Large intestine (tissue), 3 donors: ENCODE data around the gene PRTN3. TPM values are rescaled to one million over a fixed set of nuclear protein-coding genes. Genes with fewer than 3 reads are reported as not detected.

Experiments used
- DNase-seq, 2 donors: peaks; one replicate each; pipeline versions ENCODE4 v3.0.0 to v3.0.0-alpha.2; 2013
- H3K27ac ChIP-seq: one replicate; pipeline ENCODE4 v1.5.1; 2013; ENCODE audit warnings: low read length
- H3K27me3 ChIP-seq: 2 replicates; pipeline ENCODE4 v1.6.1; 2013; ENCODE audit warnings: low read length; ENCODE audit not compliant: control insufficient read depth, insufficient read depth
- H3K36me3 ChIP-seq: 2 replicates; pipeline ENCODE4 v1.6.1; 2013; ENCODE audit warnings: low read length; ENCODE audit not compliant: control insufficient read depth, insufficient read depth
- H3K4me1 ChIP-seq: one replicate; pipeline ENCODE4 v1.6.1; 2013; ENCODE audit warnings: low read length; ENCODE audit not compliant: control insufficient read depth, insufficient read depth
- H3K4me3 ChIP-seq: one replicate; pipeline ENCODE4 v1.5.1; 2013; ENCODE audit warnings: low read length
- H3K9me3 ChIP-seq: one replicate; pipeline ENCODE4 v1.6.1; 2013; ENCODE audit warnings: mild to moderate bottlenecking, low read depth, low read length, moderate library complexity; ENCODE audit not compliant: control insufficient read depth
- WGBS: methylation state at CpG from one replicate; pipeline ENCODE4 v1.1.5; 2013; ENCODE audit warnings: low lambda C conversion rate; ENCODE audit not compliant: insufficient coverage; 5-methylcytosine and 5-hydroxymethylcytosine counted together
- polyA plus RNA-seq: library from polyadenylated mRNA; unstranded; fragments of 120-200 nt; gene quantifications from one replicate; pipeline ENCODE4 v1.2.1, GENCODE V29; 2013

The PRTN3 gene
- polyA plus RNA-seq, 1 donor, result 0.22 TPM

- no peak for DNase-seq
- H3K36me3 ChIP-seq, result peaks cover 56% of the 10 kb centered on the region
These were observed 28.7 kb downstream of the PRTN3 start for GRCh38 chr19:869245-870177.

GRCh38 chr19:870314-870713 is 29.5 kb downstream of the PRTN3 start:
- H3K36me3 ChIP-seq, result peaks cover 60% of the 10 kb centered on the region
- DNase-seq, result no peak
- H3K27me3 ChIP-seq, result no peaks in the 10 kb centered on the region
- H3K4me3 ChIP-seq, result no peak overlapping the region
- H3K27ac ChIP-seq, result no peak overlapping the region
- H3K9me3 ChIP-seq, result peaks cover 12% of the 10 kb centered on the region
- no peaks in the 10 kb centered on the region for H3K4me1 ChIP-seq
- WGBS, result no CpG with 5 or more reads among the region's 8 CpGs

More at GRCh38 chr19:869245-870177, 28.7 kb downstream of the PRTN3 start:
- H3K27ac ChIP-seq, result no peak overlapping the region
- no peaks in the 10 kb centered on the region for H3K27me3 ChIP-seq
- no peak overlapping the region for H3K4me3 ChIP-seq
- no CpG with 5 or more reads among the region's 29 CpGs for WGBS
- H3K9me3 ChIP-seq, result peaks cover 12% of the 10 kb centered on the region
- no peaks in the 10 kb centered on the region for H3K4me1 ChIP-seq

- peaks cover 66% of the 10 kb centered on the region for H3K36me3 ChIP-seq
- no peak overlapping the region for H3K4me3 ChIP-seq
- H3K27ac ChIP-seq, result no peak overlapping the region
- H3K9me3 ChIP-seq, result peaks cover 12% of the 10 kb centered on the region
- H3K4me1 ChIP-seq, result no peaks in the 10 kb centered on the region
- no peak for DNase-seq
- WGBS, result no CpG with 5 or more reads among the region's 28 CpGs
- no peaks in the 10 kb centered on the region for H3K27me3 ChIP-seq
These were observed 30.2 kb downstream of the PRTN3 start for GRCh38 chr19:870963-871401.

- Histone ChIP-seq H3K36me3 (peaks cover 70% of the 10 kb centered on the region), H3K9me3 (peaks cover 12% of the 10 kb centered on the region), H3K27ac (no peak overlapping the region)
These were observed 30.9 kb downstream of the PRTN3 start for GRCh38 chr19:871446-872265.

GRCh38 chr19:872266-872951 is 31.6 kb downstream of the PRTN3 start:
- Histone ChIP-seq H3K4me3 (no peak overlapping the region), H3K36me3 (peaks cover 74% of the 10 kb centered on the region)
- no CpG with 5 or more reads among the region's 27 CpGs for WGBS

More at GRCh38 chr19:871446-872265, 30.9 kb downstream of the PRTN3 start:
- no peak for DNase-seq
- WGBS, result no CpG with 5 or more reads among the region's 33 CpGs
- H3K4me3 ChIP-seq, result no peak overlapping the region
- H3K4me1 ChIP-seq, result no peaks in the 10 kb centered on the region
- no peaks in the 10 kb centered on the region for H3K27me3 ChIP-seq

GRCh38 chr19:873084-873483 is 32.3 kb downstream of the PRTN3 start:
- Histone ChIP-seq H3K4me1 (no peaks in the 10 kb centered on the region), H3K27me3 (no peaks in the 10 kb centered on the region), H3K36me3 (peaks cover 68% of the 10 kb centered on the region), H3K9me3 (peaks cover 8% of the 10 kb centered on the region), H3K27ac (no peak overlapping the region), H3K4me3 (no peak overlapping the region)
- no CpG with 5 or more reads among the region's 13 CpGs for WGBS
- DNase-seq, result peak in 1 of 2 donors; percentile 43

More at GRCh38 chr19:872266-872951, 31.6 kb downstream of the PRTN3 start:
- Histone ChIP-seq H3K27me3 (no peaks in the 10 kb centered on the region), H3K27ac (no peak overlapping the region), H3K4me1 (no peaks in the 10 kb centered on the region), H3K9me3 (peaks cover 12% of the 10 kb centered on the region)
- peak in 1 of 2 donors; percentile 78 for DNase-seq

- H3K36me3 ChIP-seq, result peaks cover 63% of the 10 kb centered on the region
- DNase-seq, result no peak
- H3K27ac ChIP-seq, result no peak overlapping the region
- H3K4me3 ChIP-seq, result no peak overlapping the region
- peaks cover 5% of the 10 kb centered on the region for H3K9me3 ChIP-seq
- no CpG with 5 or more reads among the region's 22 CpGs for WGBS
- no peaks in the 10 kb centered on the region for H3K27me3 ChIP-seq
- H3K4me1 ChIP-seq, result no peaks in the 10 kb centered on the region
These were observed 32.8 kb downstream of the PRTN3 start for GRCh38 chr19:873561-874041.

GRCh38 chr19:875265-875879 is 34.6 kb downstream of the PRTN3 start:
- DNase-seq, result no peak
- peaks cover 55% of the 10 kb centered on the region for H3K36me3 ChIP-seq
- no peak overlapping the region for H3K27ac ChIP-seq
- peaks cover 5% of the 10 kb centered on the region for H3K9me3 ChIP-seq
- no peak overlapping the region for H3K4me3 ChIP-seq
- H3K27me3 ChIP-seq, result no peaks in the 10 kb centered on the region
- no peaks in the 10 kb centered on the region for H3K4me1 ChIP-seq
- WGBS, result 80% methylated on average over 1 of the region's 28 CpGs

GRCh38 chr19:876089-876488 is 35.3 kb downstream of the PRTN3 start:
- no peaks in the 10 kb centered on the region for H3K4me1 ChIP-seq
- H3K36me3 ChIP-seq, result peaks cover 53% of the 10 kb centered on the region
- H3K9me3 ChIP-seq, result peaks cover 2% of the 10 kb centered on the region
- H3K27me3 ChIP-seq, result no peaks in the 10 kb centered on the region
- no CpG with 5 or more reads among the region's 18 CpGs for WGBS
- no peak overlapping the region for H3K27ac ChIP-seq
- no peak for DNase-seq
- H3K4me3 ChIP-seq, result no peak overlapping the region
